ENCODE measurements around the gene TMPRSS3. TPM values are rescaled to one million over a fixed set of nuclear protein-coding genes. Genes with fewer than 3 reads are reported as not detected.

Gene TMPRSS3
- total RNA-seq, 4 donors from 2014 or later, result not detected

GRCh38 chr21:42391297-42391696 lies 4.6 kb downstream of the TMPRSS3 start:
- Histone ChIP-seq H3K27ac (no peak overlapping the region), H3K27me3 (no peaks in the 10 kb centered on the region), H3K36me3 (no peaks in the 10 kb centered on the region), H3K4me1 (no peaks in the 10 kb centered on the region), H3K4me3 (no peak overlapping the region), H3K9me3 (peaks cover 0 to 3% (median 0%) of the 10 kb centered on the region in 4 donors)
- WGBS, 2 donors, result 77 to 83% methylated on average over 5 of the region's 5 CpGs
- TF ChIP-seq, protein P1, sequence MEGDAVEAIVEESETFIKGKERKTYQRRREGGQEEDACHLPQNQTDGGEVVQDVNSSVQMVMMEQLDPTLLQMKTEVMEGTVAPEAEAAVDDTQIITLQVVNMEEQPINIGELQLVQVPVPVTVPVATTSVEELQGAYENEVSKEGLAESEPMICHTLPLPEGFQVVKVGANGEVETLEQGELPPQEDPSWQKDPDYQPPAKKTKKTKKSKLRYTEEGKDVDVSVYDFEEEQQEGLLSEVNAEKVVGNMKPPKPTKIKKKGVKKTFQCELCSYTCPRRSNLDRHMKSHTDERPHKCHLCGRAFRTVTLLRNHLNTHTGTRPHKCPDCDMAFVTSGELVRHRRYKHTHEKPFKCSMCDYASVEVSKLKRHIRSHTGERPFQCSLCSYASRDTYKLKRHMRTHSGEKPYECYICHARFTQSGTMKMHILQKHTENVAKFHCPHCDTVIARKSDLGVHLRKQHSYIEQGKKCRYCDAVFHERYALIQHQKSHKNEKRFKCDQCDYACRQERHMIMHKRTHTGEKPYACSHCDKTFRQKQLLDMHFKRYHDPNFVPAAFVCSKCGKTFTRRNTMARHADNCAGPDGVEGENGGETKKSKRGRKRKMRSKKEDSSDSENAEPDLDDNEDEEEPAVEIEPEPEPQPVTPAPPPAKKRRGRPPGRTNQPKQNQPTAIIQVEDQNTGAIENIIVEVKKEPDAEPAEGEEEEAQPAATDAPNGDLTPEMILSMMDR (IDR thresholded peaks at IDR 0.05), result no peak
- TF ChIP-seq POLR2A (IDR thresholded peaks at IDR 0.05), result no peak
- DNase-seq (ENCODE audit: low spot score in 2 of 2), result no peak

GRCh38 chr21:42390696-42391095 lies 5.2 kb downstream of the TMPRSS3 start:
- Histone ChIP-seq H3K27ac (no peak overlapping the region), H3K36me3 (no peaks in the 10 kb centered on the region), H3K4me1 (no peaks in the 10 kb centered on the region), H3K4me3 (no peak overlapping the region), H3K9me3 (peaks cover 0 to 3% (median 0%) of the 10 kb centered on the region in 4 donors), H3K27me3 (no peaks in the 10 kb centered on the region)
- no peak for TF ChIP-seq EP300 (IDR thresholded peaks at IDR 0.05)
- no peak for TF ChIP-seq POLR2A (IDR thresholded peaks at IDR 0.05)
- TF ChIP-seq, protein P1 (IDR thresholded peaks at IDR 0.05), result no peak
- WGBS, 2 donors, result 35 to 66% methylated on average over 2 of the region's 2 CpGs
- no peak for DNase-seq (ENCODE audit: low spot score in 2 of 2)

DNA sequence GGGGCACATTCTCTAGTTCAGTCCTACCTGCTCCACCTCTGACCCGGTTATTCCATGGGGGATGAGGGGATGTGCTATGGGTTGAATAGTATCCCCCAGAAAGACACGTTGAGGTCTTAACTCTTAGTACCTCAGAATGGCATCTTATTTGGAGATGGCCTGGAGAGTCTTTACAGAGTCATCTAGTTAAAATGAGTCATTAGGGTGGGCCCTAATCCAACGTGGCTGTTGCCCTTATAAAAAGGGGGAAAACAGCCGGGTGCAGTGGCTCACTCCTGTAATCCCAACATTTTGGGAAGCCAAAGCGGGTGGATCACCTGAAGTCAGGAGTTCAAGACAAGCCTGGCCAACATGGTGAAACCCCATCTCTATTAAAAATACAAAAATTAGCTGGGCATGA lies 5.7 kb downstream of the TMPRSS3 start:
- TF ChIP-seq EP300 (IDR thresholded peaks at IDR 0.05), result no peak
- TF ChIP-seq, protein P1 (IDR thresholded peaks at IDR 0.05), result no peak
- no peak for TF ChIP-seq POLR2A (IDR thresholded peaks at IDR 0.05)
- no peak for DNase-seq (ENCODE audit: low spot score in 2 of 2)

GRCh38 chr21:42389449-42389835 lies 6.4 kb downstream of the TMPRSS3 start:
- TF ChIP-seq, protein P1 (IDR thresholded peaks at IDR 0.05), result no peak
- TF ChIP-seq POLR2A (IDR thresholded peaks at IDR 0.05), result no peak
- TF ChIP-seq EP300 (IDR thresholded peaks at IDR 0.05), result no peak
- WGBS, 2 donors, result 49 to 53% methylated on average over 6 of the region's 6 CpGs
- no peaks in the 10 kb centered on the region for H3K27me3 ChIP-seq
- DNase-seq (ENCODE audit: low spot score in 2 of 2), result no peak
- H3K9me3 ChIP-seq, result peaks cover 0 to 3% (median 0%) of the 10 kb centered on the region in 4 donors
- H3K4me1 ChIP-seq, result no peaks in the 10 kb centered on the region
- H3K4me3 ChIP-seq, result no peak overlapping the region
- H3K36me3 ChIP-seq, result no peaks in the 10 kb centered on the region
- H3K27ac ChIP-seq, result no peak overlapping the region

More for the DNA sequence above, 5.7 kb downstream of the TMPRSS3 start:
- Histone ChIP-seq H3K27me3 (no peaks in the 10 kb centered on the region), H3K4me1 (no peaks in the 10 kb centered on the region), H3K36me3 (no peaks in the 10 kb centered on the region), H3K27ac (no peak overlapping the region), H3K9me3 (peaks cover 0 to 3% (median 0%) of the 10 kb centered on the region in 4 donors), H3K4me3 (no peak overlapping the region)
- WGBS, 2 donors, result 69 to 74% methylated on average over 5 of the region's 5 CpGs

DNA sequence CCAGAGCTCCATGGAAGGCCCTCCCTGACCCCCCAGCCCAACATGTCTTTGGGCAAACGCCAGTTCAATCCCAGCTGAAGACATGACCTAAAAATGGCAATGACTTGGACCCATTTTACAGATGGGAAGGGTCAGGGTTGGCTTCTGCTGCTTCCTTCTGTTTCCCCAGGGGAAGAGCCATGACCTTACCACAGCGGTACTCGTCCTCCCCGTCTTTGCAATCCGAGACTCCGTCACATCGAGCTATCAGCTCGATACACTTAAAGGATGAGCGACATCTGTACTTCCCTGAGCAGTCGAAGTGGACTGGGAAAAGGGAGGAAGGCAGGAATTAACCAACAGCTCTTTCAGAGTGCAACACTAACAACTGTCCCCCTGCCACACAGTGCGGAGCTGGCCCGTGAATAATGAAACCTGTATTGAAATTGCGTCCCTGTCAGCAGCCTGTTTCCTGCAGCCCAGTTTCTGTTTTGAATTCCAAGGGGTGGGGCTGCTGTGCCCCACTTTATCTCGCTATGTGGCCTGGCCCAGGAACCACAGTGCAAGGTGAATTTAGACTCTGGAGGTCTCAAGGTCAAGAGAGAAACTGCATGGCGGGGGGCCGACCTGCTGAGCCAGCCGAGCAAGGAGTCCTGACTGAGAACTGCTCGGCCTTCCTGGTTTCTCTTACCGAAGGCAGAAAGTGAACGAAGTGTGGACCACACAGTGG lies 7.0 kb downstream of the TMPRSS3 start:
- Histone ChIP-seq H3K27me3 (no peaks in the 10 kb centered on the region), H3K4me3 (no peak overlapping the region), H3K36me3 (no peaks in the 10 kb centered on the region), H3K4me1 (no peaks in the 10 kb centered on the region), H3K9me3 (peaks cover 0 to 3% (median 0%) of the 10 kb centered on the region in 4 donors), H3K27ac (no peak overlapping the region)
- TF ChIP-seq EP300 (IDR thresholded peaks at IDR 0.05) (no peak), POLR2A (IDR thresholded peaks at IDR 0.05) (no peak)
- TF ChIP-seq, protein P1 (IDR thresholded peaks at IDR 0.05), result no peak
- 74 to 78% methylated on average over 20 of the region's 20 CpGs for WGBS, 2 donors
- no peak for DNase-seq (ENCODE audit: low spot score in 2 of 2)
